Fibroblast of gingiva (primary cell): ENCODE measurements around the gene SDCCAG8.
"Not testable (repeated sequence)": the region's sequence is repeated elsewhere in the genome, so short reads cannot be mapped to it uniquely, and the experiment has no call there.

Source experiments
- DNase-seq: peaks from one replicate; pipeline ENCODE4 v3.0.0-alpha.2; 2011; ENCODE audit warnings: low read depth

SDCCAG8 gene

DNA sequence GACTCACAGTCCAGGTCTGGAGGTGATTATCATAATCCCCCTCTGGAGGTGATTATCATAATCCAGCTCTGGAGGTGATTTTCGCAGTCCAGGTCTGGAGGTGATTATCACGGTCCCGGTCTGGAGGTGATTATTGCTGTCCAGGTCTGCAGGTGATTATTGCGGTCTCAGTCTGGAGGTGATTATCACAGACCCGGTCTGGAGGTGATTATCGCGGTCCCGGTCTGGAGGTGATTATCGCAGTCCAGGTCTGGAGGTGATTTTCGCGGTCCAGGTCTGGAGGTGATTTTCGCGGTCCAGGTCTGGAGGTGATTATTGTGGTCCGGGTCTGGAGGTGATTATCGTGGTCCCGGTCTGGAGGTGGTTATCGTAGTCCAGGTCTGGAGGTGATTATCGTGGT lies 76.6 kb downstream of the SDCCAG8 start:
- DNase-seq, result no peak

DNA sequence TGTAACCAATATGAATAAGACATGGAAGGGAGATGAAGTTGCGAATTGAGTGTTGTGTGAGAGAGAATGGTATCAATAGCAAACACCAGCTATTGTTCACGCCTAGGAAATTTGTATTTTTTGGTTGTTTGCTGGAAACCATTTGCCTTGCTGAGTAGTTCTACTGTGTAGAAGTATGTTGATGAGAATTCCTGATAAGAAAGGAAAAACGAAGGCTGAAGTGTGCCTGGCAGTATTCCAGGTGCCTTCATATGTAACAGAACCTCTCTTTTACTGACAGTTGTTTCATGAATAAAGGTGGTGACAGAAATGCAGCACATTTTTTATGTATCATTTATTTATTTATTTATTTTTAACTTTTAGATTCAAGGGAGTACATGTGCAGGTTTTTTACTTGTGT lies 79.5 kb downstream of the SDCCAG8 start:
- no peak for DNase-seq

DNA sequence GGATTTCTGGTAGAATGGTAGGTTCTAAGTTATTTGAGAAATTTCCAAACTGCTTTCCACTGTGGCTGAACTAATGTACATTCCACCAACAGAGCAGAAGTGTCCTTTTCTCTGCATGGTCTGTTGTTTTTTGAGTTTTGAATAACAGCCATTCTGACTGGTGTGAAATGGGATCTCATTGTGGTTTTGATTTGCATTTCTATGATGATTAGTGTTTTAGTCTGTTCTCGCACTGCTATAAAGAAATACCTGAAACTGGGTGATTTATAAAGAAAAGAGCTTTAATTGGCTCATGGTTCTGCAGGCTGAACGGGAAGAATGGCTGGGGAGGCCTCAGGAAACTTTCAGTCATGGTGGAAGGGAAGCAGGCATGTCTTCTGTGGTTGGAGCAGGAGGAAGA lies 80.3 kb downstream of the SDCCAG8 start:
- DNase-seq, result no peak

DNA sequence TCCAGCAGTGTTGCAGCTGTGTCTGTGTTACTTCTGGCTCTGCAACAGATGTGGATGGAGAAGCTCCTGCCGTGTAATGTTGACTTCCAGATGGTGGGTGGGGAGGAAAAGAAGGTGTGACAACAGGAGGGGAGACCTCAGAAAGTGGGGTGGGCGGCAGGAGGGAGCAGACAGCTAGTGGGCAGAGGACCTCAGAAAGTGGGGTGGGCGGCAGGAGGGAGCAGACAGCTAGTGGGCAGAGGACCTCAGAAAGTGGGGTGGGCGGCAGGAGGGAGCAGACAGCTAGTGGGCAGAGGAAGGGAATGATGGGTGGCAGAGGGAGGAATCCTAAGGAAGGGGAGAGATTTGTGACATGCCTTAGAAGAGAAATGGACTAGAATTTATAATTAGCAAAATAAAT lies 83.0 kb downstream of the SDCCAG8 start:
- not testable (repeated sequence) for DNase-seq

DNA sequence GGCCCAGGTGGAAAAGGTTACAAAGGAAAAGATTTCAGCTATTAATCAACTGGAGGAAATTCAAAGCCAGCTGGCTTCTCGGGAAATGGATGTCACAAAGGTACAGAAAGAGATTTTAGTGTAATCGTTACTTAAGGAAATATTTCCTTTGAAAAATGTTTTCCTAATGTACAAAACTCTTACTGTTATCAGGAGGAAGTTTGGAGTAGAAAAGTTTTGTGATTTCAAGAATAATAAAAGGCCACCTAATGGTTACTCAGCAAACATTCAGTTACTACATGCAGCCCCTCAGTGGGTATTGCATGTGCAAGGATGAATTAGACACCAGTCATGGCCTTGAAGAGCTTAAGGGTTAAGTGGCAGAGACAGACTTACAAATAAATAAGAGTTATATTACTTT lies 85.2 kb downstream of the SDCCAG8 start:
- no peak for DNase-seq

DNA sequence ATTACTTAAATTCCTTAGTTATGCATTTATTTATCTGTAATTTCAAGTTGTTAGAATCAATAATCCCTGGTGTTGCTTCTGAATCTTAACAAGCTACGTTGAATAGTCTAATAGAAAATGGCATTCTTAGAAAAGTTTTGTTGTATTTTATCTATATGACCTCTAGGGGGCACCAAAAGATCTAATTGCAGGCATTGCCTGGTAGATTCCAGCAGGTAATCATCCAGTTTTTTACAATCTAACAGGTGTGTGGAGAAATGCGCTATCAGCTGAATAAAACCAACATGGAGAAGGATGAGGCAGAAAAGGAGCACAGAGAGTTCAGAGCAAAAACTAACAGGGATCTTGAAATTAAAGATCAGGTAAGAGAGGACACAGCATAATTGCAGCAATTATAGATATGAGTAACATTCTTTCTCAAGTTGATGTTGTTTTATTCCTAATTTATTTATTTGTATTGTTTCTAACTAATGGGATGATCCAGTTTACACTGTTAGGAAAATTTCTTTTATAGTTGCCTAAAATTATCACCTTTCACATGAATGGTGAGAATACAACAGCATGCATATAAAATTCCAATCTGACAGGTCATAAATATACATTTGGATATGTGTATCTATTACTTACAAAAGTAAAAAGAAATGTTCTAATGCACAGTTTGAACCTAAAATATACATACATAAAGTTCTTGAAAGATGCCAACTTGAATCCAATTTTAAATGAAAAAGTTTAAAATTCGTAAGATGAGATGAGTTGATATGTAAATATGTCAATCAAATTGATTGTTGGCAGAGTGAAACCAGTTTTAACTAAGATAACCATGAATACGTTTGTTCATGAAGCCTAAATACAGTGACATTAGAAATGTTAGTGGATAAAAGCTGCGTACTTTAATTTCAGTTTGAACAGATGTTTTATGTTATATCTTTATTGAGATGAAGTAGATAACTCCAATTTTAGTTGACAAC lies 88.4 kb downstream of the SDCCAG8 start:
- DNase-seq, result peak; percentile 19

DNA sequence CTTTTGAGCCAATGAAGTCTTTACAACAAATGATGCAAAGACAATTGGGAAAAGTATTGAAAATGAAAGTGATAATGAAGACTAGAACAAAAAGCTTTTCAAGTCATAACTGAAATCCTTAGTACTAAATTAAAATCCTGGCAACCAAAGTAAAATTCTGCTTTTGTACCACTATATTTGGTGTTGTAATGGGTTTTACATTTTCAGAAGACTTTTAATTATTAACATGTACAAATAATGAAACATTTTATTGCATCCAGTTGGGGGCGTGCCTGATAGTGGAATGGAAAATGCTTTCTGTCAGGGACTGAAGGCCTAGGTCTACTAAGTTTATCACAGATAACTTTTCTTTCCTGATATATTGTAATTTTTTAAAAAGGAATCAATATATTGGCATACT lies 89.4 kb downstream of the SDCCAG8 start:
- peak; percentile 14 for DNase-seq

DNA sequence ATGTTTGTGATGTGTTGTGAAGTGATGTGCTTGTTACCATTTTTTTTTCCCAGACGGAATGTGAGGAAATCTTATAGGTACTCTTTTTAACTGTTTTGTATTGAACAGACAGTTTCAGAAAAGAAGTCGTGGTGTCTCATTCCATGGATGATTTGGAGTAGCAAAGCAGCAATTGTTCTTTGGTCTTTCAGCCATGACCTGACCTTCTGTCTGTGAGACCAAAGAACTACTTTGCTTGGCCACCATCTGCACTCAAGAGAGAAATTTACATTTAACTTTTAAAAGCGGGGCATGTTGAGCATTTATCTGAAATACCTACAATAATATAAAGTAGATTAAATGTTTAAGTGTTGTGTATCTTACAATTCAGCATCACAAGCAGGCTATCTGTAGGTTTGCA lies 90.2 kb downstream of the SDCCAG8 start:
- DNase-seq, result no peak

DNA sequence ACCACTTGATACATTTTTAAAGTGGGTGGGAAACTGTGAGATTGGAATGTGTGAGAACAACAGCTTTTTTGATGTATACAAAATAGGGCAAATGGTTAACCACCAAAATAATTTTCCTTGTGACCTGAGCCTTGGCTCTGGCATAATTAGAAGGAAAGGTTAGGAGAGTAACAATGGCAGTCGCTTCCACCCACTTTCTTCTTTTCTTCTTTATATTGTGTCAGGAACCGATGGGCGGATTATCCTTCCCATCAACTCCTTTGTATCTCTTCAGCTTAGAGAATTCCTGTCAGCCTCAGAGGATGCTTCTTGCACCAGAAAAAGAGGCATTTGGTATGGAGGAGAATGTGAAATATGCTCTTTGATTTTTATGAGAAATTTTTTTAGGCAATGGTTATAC lies 90.6 kb downstream of the SDCCAG8 start:
- DNase-seq, result no peak

DNA sequence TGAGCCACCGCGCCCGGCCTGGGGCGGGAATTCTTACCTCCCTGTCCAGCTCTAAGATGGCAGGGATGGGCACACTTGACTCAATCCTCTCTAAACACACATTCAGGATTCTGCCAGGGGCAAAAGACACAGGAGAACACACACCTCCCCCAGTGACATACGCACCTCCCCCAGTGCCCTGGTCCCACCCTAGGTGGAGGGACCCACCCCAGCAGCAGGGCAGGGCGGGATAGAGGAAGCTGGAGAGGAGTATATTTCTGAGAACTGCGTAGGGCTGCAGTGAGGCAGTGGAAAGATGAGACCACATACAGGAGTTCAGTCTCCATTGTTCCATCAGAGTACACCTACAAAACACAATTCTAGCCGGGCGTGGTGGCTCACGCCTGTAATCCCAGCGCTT lies 92.5 kb downstream of the SDCCAG8 start:
- no peak for DNase-seq

DNA sequence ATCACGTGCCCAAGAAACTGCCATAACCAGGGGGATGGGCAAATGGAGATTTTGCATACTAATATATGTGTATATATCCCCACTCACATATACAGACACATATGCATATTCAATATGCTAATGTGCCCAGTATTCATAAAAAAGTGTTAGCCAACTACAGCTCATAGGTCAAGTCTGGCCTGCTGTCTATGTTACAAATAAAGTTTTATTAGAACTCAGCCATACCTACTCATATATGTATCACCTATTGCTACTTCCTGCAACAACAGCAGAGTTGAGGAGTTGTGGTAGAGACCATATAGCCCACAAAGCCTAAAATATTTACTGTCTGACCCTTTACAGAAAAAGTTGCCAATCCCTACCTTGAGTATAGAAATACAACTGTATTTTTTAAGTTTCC lies 93.3 kb downstream of the SDCCAG8 start:
- DNase-seq, result no peak

DNA sequence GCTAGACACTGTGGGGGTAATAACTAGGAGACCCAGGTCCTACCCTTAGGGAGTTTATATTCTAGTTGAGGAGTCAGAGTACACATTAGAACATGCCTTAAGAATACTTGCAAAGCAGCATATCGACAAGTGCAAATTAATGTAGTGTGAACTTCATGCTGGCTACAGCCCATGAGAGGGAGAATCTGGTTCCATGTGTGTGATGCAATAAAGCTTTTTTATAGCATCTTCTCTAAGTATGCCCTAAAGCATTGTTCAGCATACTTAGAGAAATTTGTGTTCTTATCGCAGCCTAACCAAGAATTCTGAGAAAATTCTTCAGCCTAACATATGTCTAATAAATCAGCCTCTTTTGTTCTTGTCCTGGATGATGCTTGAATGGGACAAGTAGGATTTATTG lies 95.5 kb downstream of the SDCCAG8 start:
- DNase-seq, result no peak

DNA sequence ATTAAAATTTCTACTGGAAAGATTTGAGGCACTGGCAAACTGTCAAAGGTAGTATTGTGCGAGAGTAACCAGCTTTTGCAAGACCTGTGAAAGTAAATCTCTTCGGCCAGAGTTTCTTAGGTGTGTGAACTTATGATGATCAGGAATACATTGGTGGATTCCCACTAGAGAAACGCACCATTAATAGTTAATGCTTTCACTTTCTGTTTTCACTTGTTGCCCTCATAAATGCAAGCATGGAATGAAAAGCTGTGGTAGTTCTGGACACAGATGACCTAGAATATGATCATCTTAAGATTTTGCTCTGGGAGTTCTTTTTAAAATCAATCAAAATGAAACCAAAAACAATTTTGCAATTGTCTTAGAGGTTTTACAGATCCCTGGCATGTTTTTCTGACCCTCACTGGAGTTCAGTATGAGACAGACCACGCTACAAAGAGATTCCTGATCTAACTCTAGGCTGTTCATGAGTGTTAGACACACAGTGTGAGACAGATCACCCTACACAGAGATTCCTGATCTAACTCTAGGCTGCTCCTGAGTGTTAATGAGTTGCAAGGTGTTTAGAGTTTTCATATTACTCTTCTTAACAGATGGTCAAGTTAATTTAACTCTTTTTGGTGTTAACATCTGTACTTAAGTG lies 98.8 kb downstream of the SDCCAG8 start:
- DNase-seq, result peak; percentile 3

DNA sequence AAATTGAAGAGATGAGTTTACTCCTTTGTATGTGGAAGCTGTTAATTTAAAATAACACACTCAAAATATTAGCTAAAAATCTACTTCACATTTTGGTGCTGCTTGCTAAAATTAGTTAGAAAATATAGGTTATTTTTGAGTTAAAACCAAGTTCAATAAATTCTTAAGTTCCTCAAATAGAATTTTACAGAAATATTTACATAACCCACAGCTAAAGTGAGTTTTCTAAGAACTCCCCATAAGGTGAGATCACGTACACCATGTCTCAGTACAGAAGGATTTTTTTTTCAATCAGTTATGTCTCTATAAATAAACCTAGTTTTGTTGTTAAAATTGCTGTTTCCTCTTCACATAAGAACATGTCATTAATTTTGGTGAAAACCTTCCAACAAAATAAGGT lies 108.0 kb downstream of the SDCCAG8 start:
- DNase-seq, result no peak

DNA sequence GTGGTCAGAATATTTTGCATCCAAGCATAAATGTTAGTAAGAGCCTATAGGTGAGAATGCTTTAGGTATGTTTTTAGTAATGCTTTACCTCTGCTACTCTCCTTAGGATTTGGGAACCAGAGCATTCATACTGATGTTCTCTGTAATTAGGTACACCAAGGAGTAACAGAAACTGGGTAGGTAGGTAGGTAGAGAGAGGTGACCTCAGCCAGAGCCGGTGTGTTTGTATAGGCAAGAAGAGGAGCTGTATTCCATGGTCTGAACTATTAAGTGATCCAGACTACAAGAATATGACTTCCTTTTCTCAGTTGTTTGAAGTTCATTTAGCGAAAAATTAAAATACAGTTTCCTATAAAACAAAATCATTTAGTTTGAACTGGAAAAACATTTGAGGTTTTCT lies 108.5 kb downstream of the SDCCAG8 start:
- DNase-seq, result no peak

DNA sequence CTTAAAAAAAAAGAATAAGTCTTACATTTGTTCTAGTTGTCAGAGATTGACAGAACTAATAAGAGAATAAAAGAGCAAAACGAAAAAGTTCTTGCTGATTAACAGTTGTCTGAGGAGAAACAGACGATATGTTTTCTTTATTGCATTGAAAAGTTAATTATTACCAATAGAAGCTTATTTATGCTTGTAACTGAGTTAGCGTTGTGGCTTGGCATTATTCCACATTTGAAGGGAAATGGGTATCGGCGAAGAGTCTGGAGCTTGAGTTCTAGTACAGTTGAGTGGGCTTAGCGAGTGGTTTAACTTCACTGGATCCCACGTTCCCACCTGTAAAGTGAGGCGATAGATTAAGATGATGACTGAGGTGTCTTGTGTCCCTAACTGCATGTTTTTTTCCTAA lies 109.0 kb downstream of the SDCCAG8 start:
- no peak for DNase-seq

DNA sequence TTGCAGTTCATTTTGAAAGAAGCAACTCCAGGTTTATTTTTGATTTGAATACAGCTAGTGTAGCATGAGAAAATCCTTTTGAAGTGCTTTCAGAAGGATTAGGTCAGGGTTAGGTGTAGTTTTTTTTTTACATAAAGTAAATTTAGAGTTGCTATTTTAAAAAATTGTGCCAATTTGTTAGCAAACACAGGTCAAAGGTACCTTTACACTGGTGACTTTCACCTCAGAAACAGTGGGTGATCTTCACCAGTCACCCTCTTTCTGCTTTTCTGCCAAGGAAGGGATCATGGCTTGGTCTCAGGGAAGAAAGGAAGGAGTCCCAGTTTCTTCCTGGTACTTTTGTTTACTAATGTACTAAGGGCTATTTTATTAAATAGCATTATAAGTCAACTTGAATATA lies 111.5 kb downstream of the SDCCAG8 start:
- no peak for DNase-seq

DNA sequence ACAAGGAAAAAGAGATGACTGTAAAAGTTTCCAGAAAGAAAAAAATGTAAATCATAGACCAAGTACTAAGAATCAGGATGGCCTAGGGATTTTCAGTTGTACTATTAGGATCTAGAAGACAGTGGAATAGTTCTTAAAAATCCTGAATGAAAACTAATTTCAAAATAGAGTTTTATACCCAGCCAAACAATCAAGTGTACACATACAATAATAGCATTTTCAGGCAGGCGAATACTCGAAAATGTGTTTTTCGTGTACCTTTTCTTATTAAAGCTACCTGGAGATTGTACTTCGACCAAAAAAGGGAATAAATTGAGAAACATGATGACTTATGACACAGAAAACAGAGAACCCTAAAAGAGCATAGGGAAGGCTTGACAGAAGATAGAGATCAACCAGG lies 118.6 kb downstream of the SDCCAG8 start:
- no peak for DNase-seq

DNA sequence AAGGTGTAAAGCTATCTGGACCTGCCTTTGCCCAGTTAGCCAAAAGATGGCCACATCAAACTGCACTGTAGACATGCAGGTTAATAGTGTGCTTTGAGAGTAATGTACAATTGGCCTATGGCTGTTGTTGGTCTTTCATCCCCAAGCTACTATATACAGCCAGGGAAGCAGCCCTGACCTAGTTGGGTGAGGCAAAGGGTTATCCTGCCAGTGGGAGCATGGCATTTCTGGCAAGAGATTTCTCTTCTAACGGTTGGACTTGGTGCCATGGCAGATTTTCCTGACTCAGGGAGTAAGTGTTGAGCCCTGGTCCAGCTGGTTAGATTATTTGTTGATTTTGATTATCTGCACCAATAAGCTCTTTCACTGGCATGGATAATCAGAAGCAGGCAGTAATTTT lies 119.8 kb downstream of the SDCCAG8 start:
- DNase-seq, result no peak

DNA sequence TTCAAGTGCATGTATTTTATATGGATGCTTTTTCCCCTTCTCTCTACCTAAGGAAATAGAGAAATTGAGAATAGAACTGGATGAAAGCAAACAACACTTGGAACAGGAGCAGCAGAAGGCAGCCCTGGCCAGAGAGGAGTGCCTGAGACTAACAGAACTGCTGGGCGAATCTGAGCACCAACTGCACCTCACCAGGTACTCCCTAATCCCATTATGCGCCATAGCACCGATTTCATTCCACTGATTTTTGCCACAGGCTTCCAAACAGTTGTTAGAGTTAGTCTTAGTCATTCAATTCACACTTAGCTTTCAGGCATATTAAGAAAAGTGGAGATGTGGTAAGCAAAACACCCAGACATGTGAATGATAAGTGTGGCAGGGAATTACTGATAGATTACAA lies 122.8 kb downstream of the SDCCAG8 start:
- DNase-seq, result no peak

DNA sequence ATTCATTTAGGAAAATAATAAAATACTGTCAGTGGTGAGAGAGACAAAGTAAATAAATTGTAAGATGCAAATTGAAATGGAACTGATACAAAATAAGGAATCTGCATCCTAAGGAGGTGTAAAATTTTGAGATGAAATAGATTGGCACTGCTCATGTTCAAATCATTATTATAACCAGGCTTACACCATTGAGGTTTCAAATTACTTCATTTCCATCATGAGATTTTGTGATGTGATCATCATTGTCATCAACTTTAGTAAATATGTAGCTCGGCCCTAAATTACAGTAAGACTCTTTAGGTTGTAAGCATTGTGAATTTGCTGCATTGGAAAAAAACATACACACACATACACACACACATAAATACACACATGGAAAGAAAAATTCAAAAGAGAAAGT lies 123.4 kb downstream of the SDCCAG8 start:
- no peak for DNase-seq

DNA sequence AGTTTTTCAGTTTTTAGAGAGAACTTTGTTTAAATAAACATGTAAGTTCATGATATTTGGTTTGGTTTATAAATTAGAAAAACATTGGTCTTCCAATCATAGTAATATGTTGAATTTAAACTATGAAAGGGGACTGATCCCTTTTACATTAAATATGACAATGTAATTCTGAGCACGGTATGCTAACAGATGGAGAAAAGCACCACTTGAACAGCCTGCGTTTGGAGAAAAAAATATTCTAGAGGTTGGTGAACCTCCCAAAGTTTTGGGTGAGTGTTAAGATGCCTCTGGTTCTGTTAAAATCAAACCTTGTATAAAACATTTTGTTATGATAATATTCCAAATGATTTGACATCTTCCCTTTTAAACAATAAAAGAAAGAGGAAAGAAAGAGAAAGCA lies 123.9 kb downstream of the SDCCAG8 start:
- DNase-seq, result no peak

DNA sequence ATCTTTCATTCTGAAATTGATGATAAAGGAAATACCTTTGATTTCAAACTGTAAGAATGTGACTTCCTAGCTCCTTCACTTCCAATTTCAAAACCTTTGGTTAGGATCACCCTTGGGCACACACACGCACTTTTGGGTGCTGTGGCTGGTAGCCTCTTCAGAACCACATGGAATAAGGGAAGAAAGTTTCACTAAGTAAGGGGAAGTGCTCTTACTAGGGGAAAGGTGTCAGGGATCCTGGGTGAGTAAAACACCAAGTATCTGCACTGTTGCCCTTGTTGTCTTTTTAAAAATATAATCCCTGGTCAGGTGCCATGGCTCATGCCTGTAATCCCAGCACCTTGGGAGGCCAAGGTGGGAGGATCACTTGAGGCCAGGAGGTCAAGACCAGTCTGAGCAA lies 132.4 kb downstream of the SDCCAG8 start:
- DNase-seq, result no peak
